Measurements from ENCODE around the gene WDFY1. TPM values are rescaled to one million over a fixed set of nuclear protein-coding genes. Genes with fewer than 3 reads are reported as not detected.
"Not testable (repeated sequence)": the region's sequence is repeated elsewhere in the genome, so short reads cannot be mapped to it uniquely, and the experiment has no call there.

Gene WDFY1
- total RNA-seq, 1 donor from 2014 or later, result 92.7 TPM

DNA sequence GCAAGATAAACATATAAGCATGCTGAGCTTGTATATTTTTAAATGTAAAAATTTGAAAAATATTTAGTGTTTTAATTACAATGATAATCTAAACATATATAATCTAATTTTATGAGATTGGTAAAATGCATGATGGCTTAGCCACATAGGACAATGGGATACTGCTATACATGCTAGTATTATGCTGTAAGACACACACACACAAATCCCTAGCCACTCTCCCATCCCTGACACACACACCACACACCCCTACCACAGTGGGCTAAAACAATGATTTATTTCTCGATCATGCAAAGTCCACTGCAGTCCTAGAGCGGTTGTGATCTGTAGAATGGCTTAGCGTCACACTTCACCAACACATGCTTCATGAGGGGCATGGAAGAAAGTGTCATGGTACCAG is 71.5 kb downstream of the WDFY1 start:
- peaks cover 9% of the 10 kb centered on the region for H3K36me3 ChIP-seq (ENCODE audit: control insufficient read depth, insufficient read depth, low read length)
- FAIRE-seq, result no peak

GRCh38 chr2:223872772-223873171 is 72.4 kb downstream of the WDFY1 start:
- H3K4me3 ChIP-seq (ENCODE audit: low read depth, low read length); DNase-seq (ENCODE audit: low read depth); H3K36me3 ChIP-seq (ENCODE audit: control insufficient read depth, insufficient read depth, low read length); H3K27me3 ChIP-seq (ENCODE audit: control insufficient read depth, insufficient read depth, low read length); FAIRE-seq: not testable (repeated sequence)

More for the DNA sequence above, 71.5 kb downstream of the WDFY1 start:
- no peak for TF ChIP-seq CTCF (IDR thresholded peaks at IDR 0.05; ENCODE audit: insufficient read depth, low read length, severe bottlenecking)
- H3K27me3 ChIP-seq (ENCODE audit: control insufficient read depth, insufficient read depth, low read length), result no peaks in the 10 kb centered on the region
- H3K4me3 ChIP-seq (ENCODE audit: low read depth, low read length), result no peak overlapping the region
- no peak for DNase-seq (ENCODE audit: low read depth)

DNA sequence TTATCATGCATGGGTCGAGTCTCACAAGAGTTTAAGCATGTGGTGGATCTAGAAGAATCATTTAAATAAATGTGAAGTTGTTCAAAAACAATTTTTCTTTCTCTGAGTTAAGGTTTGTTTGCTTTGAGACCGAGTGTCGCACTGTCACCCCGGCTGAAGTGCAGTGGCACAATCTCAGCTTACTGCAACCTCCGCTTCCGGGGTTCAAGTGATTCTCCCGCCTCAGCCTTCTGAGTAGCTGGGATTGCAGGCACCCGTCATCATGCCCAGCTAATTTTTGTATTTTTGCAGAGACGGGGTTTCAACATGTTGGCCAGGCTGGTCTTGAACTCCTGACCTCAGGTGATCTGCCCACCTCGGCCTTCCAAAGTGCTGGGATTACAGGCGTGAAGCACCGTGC is 73.5 kb downstream of the WDFY1 start:
- not testable (repeated sequence) for H3K4me3 ChIP-seq (ENCODE audit: low read depth, low read length); H3K27me3 ChIP-seq (ENCODE audit: control insufficient read depth, insufficient read depth, low read length); FAIRE-seq; DNase-seq (ENCODE audit: low read depth); H3K36me3 ChIP-seq (ENCODE audit: control insufficient read depth, insufficient read depth, low read length)

DNA sequence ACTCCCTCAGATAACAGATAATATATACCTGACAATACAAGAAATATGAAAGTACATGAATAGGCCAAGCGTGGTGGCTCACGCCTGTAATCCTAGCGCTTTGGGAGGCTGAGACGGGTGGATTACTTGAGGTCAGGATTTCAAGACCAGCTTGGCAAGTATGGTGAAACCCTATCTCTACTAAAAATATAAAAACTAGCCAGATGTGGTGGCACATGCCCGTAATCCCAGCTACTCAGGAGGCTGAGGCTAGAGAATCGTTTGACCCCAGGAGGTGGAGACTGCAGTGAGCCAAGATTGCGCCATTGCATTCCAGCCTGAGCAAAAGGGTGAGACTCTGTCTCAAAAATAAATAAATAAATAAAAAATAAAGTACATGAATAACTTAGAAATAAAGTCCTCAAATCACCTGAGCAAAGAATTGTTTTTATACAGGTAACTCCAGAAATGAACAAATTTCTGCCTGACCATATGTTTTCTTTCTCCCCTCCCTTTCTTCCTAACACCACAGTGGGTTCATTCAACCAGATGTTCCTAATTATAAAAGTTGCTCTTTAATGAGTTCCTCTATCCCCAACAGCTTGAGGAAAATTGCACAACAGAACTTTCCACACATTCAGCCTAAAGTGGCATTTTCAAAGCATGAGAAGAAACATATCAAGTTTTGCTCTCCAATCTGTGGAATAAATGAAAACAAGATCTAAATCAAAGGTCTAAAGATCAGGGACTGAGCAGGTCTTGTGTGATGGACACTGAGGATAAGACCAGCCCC is 74.1 kb downstream of the WDFY1 start:
- Histone ChIP-seq H3K4me3 (ENCODE audit: low read depth, low read length) (no peak overlapping the region), H3K27me3 (ENCODE audit: control insufficient read depth, insufficient read depth, low read length) (no peaks in the 10 kb centered on the region), H3K36me3 (ENCODE audit: control insufficient read depth, insufficient read depth, low read length) (peaks cover 3% of the 10 kb centered on the region)
- TF ChIP-seq CTCF (IDR thresholded peaks at IDR 0.05; ENCODE audit: insufficient read depth, low read length, severe bottlenecking), result no peak
- peak; percentile 86 for FAIRE-seq
- DNase-seq (ENCODE audit: low read depth), result no peak

DNA sequence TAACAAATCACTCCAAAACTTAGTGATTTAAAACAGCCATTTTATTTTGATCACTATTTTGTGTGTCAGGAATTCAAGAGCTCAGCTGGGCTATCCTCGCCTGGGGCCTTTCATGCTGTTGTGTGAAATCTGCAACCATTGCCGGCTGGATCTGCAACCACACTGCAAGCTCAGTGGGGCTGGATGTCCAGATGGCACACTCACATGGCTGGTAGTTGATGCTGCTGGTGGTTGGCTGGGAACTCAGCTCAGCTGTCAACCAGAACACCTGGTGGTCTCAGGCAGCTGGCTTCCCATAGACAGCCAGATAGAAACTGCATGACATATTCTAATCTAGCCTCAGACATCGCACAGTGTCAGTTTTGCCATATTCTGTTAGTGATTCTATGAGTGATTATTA is 77.1 kb downstream of the WDFY1 start:
- FAIRE-seq (no peak), DNase-seq (ENCODE audit: low read depth) (no peak)
- Histone ChIP-seq H3K4me3 (ENCODE audit: low read depth, low read length) (no peak overlapping the region), H3K36me3 (ENCODE audit: control insufficient read depth, insufficient read depth, low read length) (no peaks in the 10 kb centered on the region), H3K27me3 (ENCODE audit: control insufficient read depth, insufficient read depth, low read length) (no peaks in the 10 kb centered on the region)
- no peak for TF ChIP-seq CTCF (IDR thresholded peaks at IDR 0.05; ENCODE audit: insufficient read depth, low read length, severe bottlenecking)

DNA sequence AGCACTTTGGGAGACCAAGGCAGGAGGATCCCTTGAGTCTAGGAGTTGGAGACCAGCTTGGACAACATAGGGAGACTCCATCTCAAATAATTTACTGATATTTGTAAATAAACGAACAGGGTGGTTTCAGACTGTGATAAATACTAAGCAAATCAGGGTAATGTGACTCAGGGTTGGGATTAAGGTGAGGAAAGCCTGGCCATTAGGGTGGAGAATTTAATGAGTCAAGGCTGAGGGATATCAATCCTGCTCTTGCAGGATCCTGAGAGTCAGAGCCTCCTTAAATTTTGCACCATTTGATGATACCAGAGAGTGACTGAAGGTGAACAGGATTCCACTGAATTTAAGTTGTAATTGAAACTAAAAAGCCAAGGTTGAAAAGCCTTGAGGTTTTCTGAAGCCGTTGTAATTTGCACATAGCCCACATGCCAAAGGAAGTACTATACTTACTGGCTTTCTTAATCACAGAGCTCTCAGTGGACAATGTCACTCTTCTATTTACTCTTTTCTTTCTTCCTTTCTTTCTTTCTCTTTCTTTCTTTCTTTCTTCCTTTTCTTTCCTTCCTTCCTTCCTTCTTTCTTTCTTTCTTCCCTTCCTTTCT is 79.1 kb downstream of the WDFY1 start:
- no peak for TF ChIP-seq CTCF (IDR thresholded peaks at IDR 0.05; ENCODE audit: insufficient read depth, low read length, severe bottlenecking)
- Histone ChIP-seq H3K4me3 (ENCODE audit: low read depth, low read length) (no peak overlapping the region), H3K36me3 (ENCODE audit: control insufficient read depth, insufficient read depth, low read length) (no peaks in the 10 kb centered on the region), H3K27me3 (ENCODE audit: control insufficient read depth, insufficient read depth, low read length) (no peaks in the 10 kb centered on the region)
- no peak for FAIRE-seq
- DNase-seq (ENCODE audit: low read depth), result peak; percentile 84

Measured in bronchial epithelial cell (primary cell).